Smooth muscle cell (in vitro differentiated cells): ENCODE data around the gene KLC4. TPM values are rescaled to one million over a fixed set of nuclear protein-coding genes. Genes with fewer than 3 reads are reported as not detected.

Experiments
- DNase-seq: peaks from one replicate; lab custom pipeline; 2025; ENCODE audit not compliant: unreplicated experiment; lab: John Stamatoyannopoulos, UW
- H2AFZ ChIP-seq: fragments of 200-600 bp; sonication (generic); 2 replicates; pipeline ENCODE4 v1.6.0; 2016; ENCODE audit warnings: antibody characterized with exemption, low read depth, mild to moderate bottlenecking
- H3F3A ChIP-seq: fragments of 200-600 bp; sonication (generic); 2 replicates; pipeline ENCODE4 v1.6.0; 2017; ENCODE audit warnings: antibody characterized with exemption, low read depth
- H3K27ac ChIP-seq: fragments of 200-600 bp; sonication (generic); 2 replicates; pipeline ENCODE4 v1.5.1; 2016; ENCODE audit warnings: low read depth, mild to moderate bottlenecking
- H3K27me3 ChIP-seq: fragments of 200-600 bp; sonication (generic); 2 replicates; pipeline ENCODE4 v1.6.1; 2016; ENCODE audit warnings: low read depth, mild to moderate bottlenecking
- H3K36me3 ChIP-seq: fragments of 200-600 bp; sonication (generic); 2 replicates; pipeline ENCODE4 v1.5.1; 2016; ENCODE audit warnings: low read depth
- H3K4me1 ChIP-seq: fragments of 200-600 bp; sonication (generic); 2 replicates; pipeline ENCODE4 v1.5.1; 2016; ENCODE audit warnings: low read depth
- H3K4me2 ChIP-seq: fragments of 200-600 bp; sonication (generic); 2 replicates; pipeline ENCODE4 v1.6.0; 2016; ENCODE audit warnings: mild to moderate bottlenecking
- H3K4me3 ChIP-seq: fragments of 200-600 bp; sonication (generic); 2 replicates; pipeline ENCODE4 v1.5.1; 2016; ENCODE audit warnings: mild to moderate bottlenecking
- H3K79me2 ChIP-seq: fragments of 200-600 bp; sonication (generic); 2 replicates; pipeline ENCODE4 v1.6.0; 2016; ENCODE audit warnings: low read depth, mild to moderate bottlenecking
- H3K9ac ChIP-seq: fragments of 200-600 bp; sonication (generic); 2 replicates; pipeline ENCODE4 v1.6.0; 2016; ENCODE audit warnings: low read depth
- H3K9me3 ChIP-seq: fragments of 200-600 bp; sonication (generic); replicated peaks from 2 replicates; pipeline ENCODE4 v1.5.1; 2016; ENCODE audit warnings: low read depth
- H4K20me1 ChIP-seq: fragments of 200-600 bp; sonication (generic); 2 replicates; pipeline ENCODE4 v1.6.0; 2016; ENCODE audit warnings: low read depth
- CTCF ChIP-seq: fragments of 200-600 bp; sonication (generic); IDR thresholded peaks from 2 replicates; pipeline ENCODE4 v1.5.1; 2017; ENCODE audit warnings: borderline replicate concordance, mild to moderate bottlenecking, antibody characterized with exemption; ENCODE audit not compliant: insufficient read depth, poor library complexity, severe bottlenecking
- WGBS: methylation state at CpG from one replicate; pipeline ENCODE4 v1.1.7; 2016; ENCODE audit warnings: low lambda C conversion rate; 5-methylcytosine and 5-hydroxymethylcytosine counted together
- polyA plus RNA-seq: library from polyadenylated mRNA; unstranded; fragments of >200 nt; fragmentation: Nextera tagmentation; extraction: Ambion mirVana; gene quantifications from 2 replicates; pipeline ENCODE4 v1.2.1, GENCODE V29; 2016
- total RNA-seq: library from RNA; depleted of rRNA; stranded (reverse); fragments of >200 nt; gene quantifications from 2 replicates; pipeline ENCODE4 v1.2.3, GENCODE V29; 2014

KLC4 gene
- total and polyA plus RNA-seq, 2 experiments from 2014 or later: 20.0 to 25.7 TPM

DNA sequence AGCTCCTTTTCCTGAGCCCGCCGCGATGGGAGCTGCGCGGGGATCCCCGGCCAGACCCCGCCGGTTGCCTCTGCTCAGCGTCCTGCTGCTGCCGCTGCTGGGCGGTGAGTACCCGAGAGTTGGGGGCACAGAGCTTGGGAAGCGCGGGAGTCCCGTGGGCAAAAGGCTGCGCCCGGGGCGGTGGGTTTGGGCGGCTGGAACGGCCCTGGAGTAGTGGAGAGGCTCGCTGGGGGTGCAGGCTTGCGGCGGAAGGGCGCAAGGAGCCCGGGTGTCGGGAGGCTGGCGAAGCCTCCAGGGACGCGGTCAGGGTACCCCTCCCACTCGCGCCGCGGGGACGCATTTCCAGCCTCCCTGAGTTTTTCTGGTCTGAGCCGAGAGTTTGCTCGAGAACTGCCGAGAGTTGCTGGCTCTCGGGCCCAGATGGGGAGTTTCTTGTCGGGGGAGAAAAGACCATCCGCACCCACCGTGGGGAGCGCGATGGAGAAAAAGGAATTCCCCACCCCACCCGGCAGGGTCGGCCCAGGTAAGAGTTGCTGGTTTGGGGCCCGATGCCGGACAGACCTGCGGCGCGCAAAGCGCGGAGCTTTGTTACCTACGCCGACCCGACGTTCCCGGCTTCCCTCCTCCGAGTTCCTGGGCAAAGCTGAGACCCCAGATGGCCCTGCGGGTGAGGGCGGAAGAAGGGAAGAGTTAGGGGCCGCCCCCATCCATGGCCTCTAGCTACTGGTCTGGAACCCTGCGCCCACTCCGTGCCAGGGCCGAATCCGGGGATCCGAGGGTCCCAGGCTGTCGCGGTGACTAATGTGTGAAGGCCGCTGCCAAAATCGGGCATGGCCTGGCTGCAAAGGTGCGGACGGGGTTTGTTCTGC, 17.3 kb downstream of the KLC4 start:
- H3K4me2 ChIP-seq: peak overlapping the region; percentile 97
- no peak for TF ChIP-seq CTCF
- H3K4me3 ChIP-seq: peak overlapping the region; percentile 99
- H3K4me1 ChIP-seq: peaks cover 20% of the 10 kb centered on the region
- H3F3A ChIP-seq: peaks cover 32% of the 10 kb centered on the region
- H2AFZ ChIP-seq: no peak overlapping the region
- WGBS: 1% methylated on average over 70 of the region's 72 CpGs
- no peaks in the 10 kb centered on the region for H3K9me3 ChIP-seq
- no peak for DNase-seq
- no peaks in the 10 kb centered on the region for H3K36me3 ChIP-seq
- H3K27ac ChIP-seq: peak overlapping the region; percentile 97
- H3K79me2 ChIP-seq: peaks cover 59% of the 10 kb centered on the region
- peak overlapping the region; percentile 95 for H3K9ac ChIP-seq
- H3K27me3 ChIP-seq: no peaks in the 10 kb centered on the region
- H4K20me1 ChIP-seq: peaks cover 49% of the 10 kb centered on the region

- Histone ChIP-seq H3K4me3 (peak overlapping the region; percentile 99), H3K27ac (peak overlapping the region; percentile 97), H3K9ac (peak overlapping the region; percentile 95), H4K20me1 (peaks cover 56% of the 10 kb centered on the region), H3F3A (peaks cover 36% of the 10 kb centered on the region), H3K9me3 (no peaks in the 10 kb centered on the region), H3K27me3 (no peaks in the 10 kb centered on the region), H3K4me1 (peaks cover 20% of the 10 kb centered on the region), H3K36me3 (no peaks in the 10 kb centered on the region), H2AFZ (no peak overlapping the region), H3K4me2 (peak overlapping the region; percentile 97), H3K79me2 (peaks cover 65% of the 10 kb centered on the region)
- TF ChIP-seq CTCF: no peak
- 4% methylated on average over 7 of the region's 8 CpGs for WGBS
- no peak for DNase-seq
These were observed 17.9 kb downstream of the KLC4 start for GRCh38 chr6:43077333-43077809.

DNA sequence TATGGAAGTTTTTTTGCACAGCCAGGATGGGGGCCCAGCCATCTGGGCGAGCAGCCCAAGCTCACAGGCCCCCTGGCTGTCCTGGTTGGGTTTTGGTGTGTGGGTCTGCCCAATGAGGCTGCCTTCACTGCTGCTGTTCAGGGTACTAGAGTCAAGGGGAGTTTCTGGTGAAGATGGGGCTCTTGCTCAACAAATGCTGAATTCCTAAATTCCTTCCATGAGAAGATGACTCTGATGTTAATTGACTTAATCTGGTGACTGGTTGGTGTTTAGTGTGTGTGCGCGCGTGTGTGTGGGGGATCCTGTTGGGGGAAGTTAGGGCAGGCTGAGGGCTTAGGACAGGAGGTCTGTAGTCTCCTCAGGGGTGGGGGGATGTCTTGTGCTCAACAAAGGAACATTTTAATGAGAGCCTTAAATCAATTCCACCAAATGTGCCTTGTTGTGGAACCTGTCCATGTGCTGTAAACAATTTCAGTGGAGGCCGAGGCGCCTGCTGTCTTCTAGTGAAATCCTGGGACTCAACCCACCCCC, 18.6 kb downstream of the KLC4 start:
- Histone ChIP-seq H3K4me1 (peaks cover 20% of the 10 kb centered on the region), H4K20me1 (peaks cover 63% of the 10 kb centered on the region), H3K9me3 (no peaks in the 10 kb centered on the region), H3K27ac (peak overlapping the region; percentile 97), H3K4me2 (peak overlapping the region; percentile 97), H3K27me3 (no peaks in the 10 kb centered on the region), H3K9ac (peak overlapping the region; percentile 95), H2AFZ (no peak overlapping the region), H3F3A (peaks cover 43% of the 10 kb centered on the region), H3K36me3 (no peaks in the 10 kb centered on the region), H3K4me3 (peak overlapping the region; percentile 99), H3K79me2 (peaks cover 72% of the 10 kb centered on the region)
- no peak for DNase-seq
- 9% methylated on average over 6 of the region's 6 CpGs for WGBS
- no peak for TF ChIP-seq CTCF
